Thoracic aorta endothelial cell (primary cell): ENCODE data around the gene FAM114A2. TPM values are rescaled to one million over a fixed set of nuclear protein-coding genes. Genes with fewer than 3 reads are reported as not detected.

Experiments used
- total RNA-seq: library from RNA; depleted of rRNA; stranded (reverse); fragments of >200 nt; gene quantifications from 2 replicates; pipeline ENCODE4 v1.2.3, GENCODE V29; 2012

The FAM114A2 gene
- 37.6 and 43.0 TPM in 2 replicates for total RNA-seq

DNA sequence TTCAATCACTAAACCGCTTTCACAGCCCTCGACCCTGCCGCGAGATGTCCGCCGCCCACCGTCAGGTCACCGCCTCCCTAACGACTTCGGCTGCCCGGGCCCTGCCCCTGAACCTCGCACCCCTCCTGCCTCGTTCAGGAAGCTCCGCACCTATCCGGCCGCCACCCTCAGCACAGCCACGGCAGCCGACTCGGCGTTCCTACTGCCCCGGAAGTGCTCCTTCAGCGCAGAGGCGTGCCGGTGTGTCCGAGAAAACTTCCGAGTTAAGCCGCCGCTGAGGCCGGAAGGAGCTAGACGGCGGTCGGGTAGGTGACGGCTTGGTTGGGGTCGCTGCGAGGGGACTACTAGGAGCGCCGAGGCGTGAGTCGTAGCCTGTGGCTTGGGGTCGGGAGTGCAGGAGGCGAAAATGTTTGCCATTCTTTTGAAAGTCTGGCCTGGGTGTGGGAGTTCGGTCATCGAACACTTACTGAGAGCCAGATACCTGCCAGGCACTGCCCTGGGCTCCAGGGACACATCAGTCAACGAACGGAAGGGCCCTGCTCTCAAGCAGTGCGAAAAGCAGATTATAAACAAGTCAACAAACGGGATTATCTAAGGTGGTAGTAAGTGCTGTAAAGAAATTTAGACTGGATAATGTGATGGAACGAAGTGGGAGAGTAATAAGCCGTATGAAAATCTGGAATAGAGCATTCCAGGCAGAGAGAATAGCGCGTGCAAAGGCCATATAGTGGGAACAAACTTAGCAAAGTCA lies at the start of gene FAM114A2, which contains the start of gene MFAP3:
FAM114A2 (minus strand) TSS at position 204 of the 751 bp plus-strand sequence. CDS start 3,957 bp downstream, outside the sequence.
MFAP3 (plus strand) TSS at position 261 of the 751 bp plus-strand sequence. CDS start 10,756 bp downstream, outside the sequence.

Other genes starting within 250 kb of the FAM114A2 start
- gene MFAP3, start 57 bp upstream of the FAM114A2 start, total RNA-seq: 104 and 128 TPM in 2 replicates
- gene GALNT10, start 151.8 kb upstream of the FAM114A2 start, total RNA-seq: 54.0 and 78.9 TPM in 2 replicates